Fibroblast of lung (primary cell): ENCODE measurements around the gene COL11A1. TPM values are rescaled to one million over a fixed set of nuclear protein-coding genes. Genes with fewer than 3 reads are reported as not detected.
A peak's percentile ranks its signal among the peaks of the same experiment; 100 is the strongest.
"Not testable (repeated sequence)": the region's sequence is repeated elsewhere in the genome, so short reads cannot be mapped to it uniquely, and the experiment has no call there.

Source experiments
- DNase-seq, 2 donors: peaks; one replicate each; pipeline versions ENCODE4 v3.0.0 to v3.0.0-alpha.2; 2010; ENCODE audit warnings: low read depth in 2 of 2
- H2AFZ ChIP-seq: 2 replicates; pipeline ENCODE4 v1.5.1; 2012; ENCODE audit warnings: low read length, control low read depth, inconsistent platforms
- H3K27ac ChIP-seq: 2 replicates; pipeline ENCODE4 v1.5.1; 2011; ENCODE audit warnings: low read length, control low read depth; ENCODE audit not compliant: insufficient read depth
- H3K27me3 ChIP-seq: 2 replicates; pipeline ENCODE4 v1.5.1; 2011; ENCODE audit warnings: mild to moderate bottlenecking, low read length; ENCODE audit not compliant: control insufficient read depth, insufficient read depth
- H3K36me3 ChIP-seq: 2 replicates; pipeline ENCODE4 v1.5.1; 2011; ENCODE audit warnings: low read length; ENCODE audit not compliant: control insufficient read depth, insufficient read depth
- H3K4me1 ChIP-seq: 2 replicates; pipeline ENCODE4 v1.5.1; 2011; ENCODE audit warnings: low read length; ENCODE audit not compliant: control insufficient read depth, insufficient read depth; ENCODE audit errors: extremely low read depth
- H3K4me2 ChIP-seq: 2 replicates; pipeline ENCODE4 v1.5.1; 2011; ENCODE audit warnings: low read length, control low read depth; ENCODE audit not compliant: insufficient read depth; ENCODE audit errors: extremely low read depth
- H3K4me3 ChIP-seq, 4 experiments: fragments of 200-600 bp in 1 of 4; sonication (generic) in 1 of 4; replicated peaks in 1 of 4; 2 replicates each; pipeline ENCODE4 v1.5.1; 2011 to 2016; ENCODE audit warnings: low read length in 4 of 4, low read depth in 3 of 4, mild to moderate bottlenecking in 3 of 4, control low read depth in 2 of 4, inconsistent platforms in 1 of 4, mixed read lengths in 1 of 4; ENCODE audit not compliant: insufficient read depth in 1 of 4; ENCODE audit errors: control extremely low read depth in 1 of 4
- H3K79me2 ChIP-seq: 2 replicates; pipeline ENCODE4 v1.5.1; 2012; ENCODE audit warnings: mild to moderate bottlenecking, low read length, inconsistent platforms; ENCODE audit not compliant: control insufficient read depth, insufficient read depth
- H3K9ac ChIP-seq: 2 replicates; pipeline ENCODE4 v1.5.1; 2011; ENCODE audit warnings: mild to moderate bottlenecking, low read length, control low read depth; ENCODE audit not compliant: insufficient read depth
- H3K9me3 ChIP-seq: 2 replicates; pipeline ENCODE4 v1.5.1; 2012; ENCODE audit warnings: low read depth, low read length; ENCODE audit not compliant: control insufficient read depth, insufficient read depth
- H4K20me1 ChIP-seq: 2 replicates; pipeline ENCODE4 v1.5.1; 2011; ENCODE audit warnings: low read length; ENCODE audit not compliant: control insufficient read depth, insufficient read depth; ENCODE audit errors: extremely low read depth
- EZH2 ChIP-seq: IDR thresholded peaks from 2 replicates; pipeline ENCODE4 v1.5.1; 2012; ENCODE audit warnings: low read length, control low read depth, mild to moderate bottlenecking; ENCODE audit errors: missing control alignments
- polyA plus RNA-seq, 2 donors: library from polyadenylated mRNA; depleted of rRNA in 1 of 2; stranded (reverse) in 1 of 2; unstranded in 1 of 2; fragments of >200 nt; gene quantifications; 2 replicates each; pipeline ENCODE4 v1.2.1, GENCODE V29; 2011 to 2012; ENCODE audit warnings: missing spikeins in 1 of 2
- total RNA-seq: library from RNA; depleted of rRNA; stranded (reverse); fragments of >200 nt; gene quantifications from 2 replicates; pipeline ENCODE4 v1.2.1, GENCODE V29; 2014
- TF ChIP-seq, protein P1 (sequence below), 2 donors: IDR thresholded peaks in 1 of 2; conservative IDR thresholded peaks in 1 of 2; 1 replicate in 1 of 2; 2 replicates in 1 of 2; pipeline ENCODE4 v1.5.1; 2011 to 2012; ENCODE audit warnings: low read length in 2 of 2, control low read depth in 1 of 2, inconsistent platforms in 1 of 2, low read depth in 1 of 2, mild to moderate bottlenecking in 1 of 2

The COL11A1 gene
- total and polyA plus RNA-seq, 2 donors (not counting 1 experiment from before 2014, with no cell fraction given) = 2.6 to 8.9 TPM

DNA sequence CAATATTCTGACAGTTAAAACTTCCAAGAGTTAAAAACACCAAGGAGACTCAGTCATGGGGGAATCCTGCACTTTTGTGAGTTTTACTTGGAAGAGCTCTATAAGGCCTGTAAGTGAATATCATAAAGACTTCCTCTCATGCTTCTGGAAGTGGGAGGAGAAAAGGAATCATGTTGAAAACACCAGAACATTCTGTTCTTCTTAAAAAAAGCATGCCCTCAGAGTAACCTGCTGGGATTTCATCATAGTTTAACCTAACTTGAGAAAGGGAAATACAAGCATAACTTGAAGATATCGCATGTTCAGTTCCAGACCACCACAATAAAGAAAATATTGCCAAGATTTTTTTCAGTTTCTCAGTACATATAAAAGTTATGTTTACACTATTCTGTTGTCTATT is 51.9 kb downstream of the COL11A1 start:
- Histone ChIP-seq H3K36me3 (no peaks in the 10 kb centered on the region), H2AFZ (no peak overlapping the region), H3K4me3 (no peak overlapping the region), H3K9me3 (no peaks in the 10 kb centered on the region), H3K4me2 (no peak overlapping the region), H4K20me1 (no peaks in the 10 kb centered on the region), H3K79me2 (no peaks in the 10 kb centered on the region), H3K27ac (no peak overlapping the region), H3K27me3 (no peaks in the 10 kb centered on the region), H3K4me1 (no peaks in the 10 kb centered on the region), H3K9ac (no peak overlapping the region)
- no peak for TF ChIP-seq EZH2
- TF ChIP-seq, protein P1, sequence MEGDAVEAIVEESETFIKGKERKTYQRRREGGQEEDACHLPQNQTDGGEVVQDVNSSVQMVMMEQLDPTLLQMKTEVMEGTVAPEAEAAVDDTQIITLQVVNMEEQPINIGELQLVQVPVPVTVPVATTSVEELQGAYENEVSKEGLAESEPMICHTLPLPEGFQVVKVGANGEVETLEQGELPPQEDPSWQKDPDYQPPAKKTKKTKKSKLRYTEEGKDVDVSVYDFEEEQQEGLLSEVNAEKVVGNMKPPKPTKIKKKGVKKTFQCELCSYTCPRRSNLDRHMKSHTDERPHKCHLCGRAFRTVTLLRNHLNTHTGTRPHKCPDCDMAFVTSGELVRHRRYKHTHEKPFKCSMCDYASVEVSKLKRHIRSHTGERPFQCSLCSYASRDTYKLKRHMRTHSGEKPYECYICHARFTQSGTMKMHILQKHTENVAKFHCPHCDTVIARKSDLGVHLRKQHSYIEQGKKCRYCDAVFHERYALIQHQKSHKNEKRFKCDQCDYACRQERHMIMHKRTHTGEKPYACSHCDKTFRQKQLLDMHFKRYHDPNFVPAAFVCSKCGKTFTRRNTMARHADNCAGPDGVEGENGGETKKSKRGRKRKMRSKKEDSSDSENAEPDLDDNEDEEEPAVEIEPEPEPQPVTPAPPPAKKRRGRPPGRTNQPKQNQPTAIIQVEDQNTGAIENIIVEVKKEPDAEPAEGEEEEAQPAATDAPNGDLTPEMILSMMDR (conservative IDR thresholded peaks at IDR 0.05 in 1 of 2, IDR thresholded peaks at IDR 0.05 in 1 of 2; ENCODE audit: low read depth in 1 of 2, low read length in 2 of 2) = no peak
- DNase-seq = peak in 1 of 2 donors; percentile 53

DNA sequence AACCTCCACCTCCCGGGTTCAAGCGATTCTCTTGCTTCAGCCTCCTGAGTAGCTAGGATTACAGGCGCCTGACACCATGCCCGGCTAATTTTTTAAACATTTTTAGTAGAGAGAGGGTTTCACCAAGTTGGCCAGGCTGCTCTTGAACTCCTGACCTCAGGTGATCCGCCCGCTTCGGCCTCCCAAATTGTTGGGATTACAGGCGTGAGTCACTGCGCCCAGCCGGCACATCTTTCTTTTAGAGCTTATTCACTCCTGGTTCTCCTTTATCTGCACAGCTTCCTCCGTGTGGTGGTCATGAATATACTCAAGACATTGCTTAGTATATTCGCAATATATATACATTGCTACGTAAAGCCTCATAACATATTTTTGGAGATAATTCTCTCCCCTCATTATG is 80.2 kb downstream of the COL11A1 start:
- not testable (repeated sequence) for H3K4me3 ChIP-seq, H2AFZ ChIP-seq, H3K4me2 ChIP-seq, H3K27me3 ChIP-seq, H3K36me3 ChIP-seq, H3K9ac ChIP-seq, H3K79me2 ChIP-seq, H4K20me1 ChIP-seq, H3K27ac ChIP-seq, DNase-seq, H3K4me1 ChIP-seq, H3K9me3 ChIP-seq

DNA sequence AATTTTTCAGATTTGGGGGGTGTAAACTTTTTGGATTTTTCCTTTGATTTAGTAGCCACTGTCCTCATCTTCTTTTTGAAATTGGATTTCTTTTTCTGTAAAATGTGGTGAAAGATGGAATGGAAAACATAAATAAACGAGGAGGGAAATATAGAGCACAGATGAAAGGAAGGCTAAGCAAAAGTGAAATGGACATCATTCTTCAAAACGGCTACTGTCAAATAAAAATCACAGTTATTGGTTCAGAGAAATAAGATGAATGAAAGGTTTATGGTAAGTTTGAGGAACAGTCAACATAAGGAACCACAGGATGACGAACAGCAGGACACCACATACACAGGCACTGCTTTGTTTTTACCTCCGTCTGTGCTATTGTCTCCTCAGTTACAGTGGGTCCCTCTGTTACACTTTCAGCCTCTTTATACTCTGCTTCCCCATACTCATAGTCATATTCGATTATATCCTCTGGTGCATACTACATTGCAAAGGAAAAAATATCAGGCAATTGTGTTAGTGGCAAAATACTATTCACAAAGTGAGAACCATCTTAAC is 82.4 kb downstream of the COL11A1 start:
- TF ChIP-seq, protein P1 (conservative IDR thresholded peaks at IDR 0.05 in 1 of 2, IDR thresholded peaks at IDR 0.05 in 1 of 2; ENCODE audit: low read depth in 1 of 2, low read length in 2 of 2) = no peak
- TF ChIP-seq EZH2 = no peak
- no peaks in the 10 kb centered on the region for H3K9me3 ChIP-seq
- no peaks in the 10 kb centered on the region for H3K79me2 ChIP-seq
- no peak overlapping the region for H3K27ac ChIP-seq
- no peaks in the 10 kb centered on the region for H3K36me3 ChIP-seq
- H3K4me2 ChIP-seq = no peak overlapping the region
- no peaks in the 10 kb centered on the region for H3K27me3 ChIP-seq
- no peak for DNase-seq
- no peak overlapping the region for H3K9ac ChIP-seq
- no peak overlapping the region for H3K4me3 ChIP-seq
- H2AFZ ChIP-seq = no peak overlapping the region
- no peaks in the 10 kb centered on the region for H3K4me1 ChIP-seq
- no peaks in the 10 kb centered on the region for H4K20me1 ChIP-seq
